ENCODE results near the gene AIG1. TPM values are rescaled to one million over a fixed set of nuclear protein-coding genes. Genes with fewer than 3 reads are reported as not detected.

Gene AIG1
- total RNA-seq, 1 donor from 2014 or later = 29.6 TPM

- intact Hi-C loops (cut with DNase I) = no loop called here
- DNase-seq = no peak
- H3K27ac ChIP-seq = peak overlapping the region; percentile 51
Measured at GRCh38 chr6:143222801-143223231, 162.1 kb downstream of the AIG1 start.

GRCh38 chr6:143223895-143224294, 163.2 kb downstream of the AIG1 start:
- Histone ChIP-seq H3K36me3 (no peaks in the 10 kb centered on the region), H3K27me3 (ENCODE audit: low read depth) (no peaks in the 10 kb centered on the region), H3K27ac (no peak overlapping the region), H3K9me3 (no peaks in the 10 kb centered on the region), H3K4me3 (no peak overlapping the region), H3K4me1 (no peaks in the 10 kb centered on the region)
- ATAC-seq (peak; percentile 54 to 64), DNase-seq (no peak)
- no peak for TF ChIP-seq CTCF (IDR thresholded peaks at IDR 0.05)
- intact Hi-C loops (cut with DNase I) = no loop called here

More at GRCh38 chr6:143222801-143223231, 162.1 kb downstream of the AIG1 start:
- no peak overlapping the region for H3K4me3 ChIP-seq
- TF ChIP-seq CTCF (IDR thresholded peaks at IDR 0.05) = no peak
- H3K9me3 ChIP-seq = no peaks in the 10 kb centered on the region
- H3K4me1 ChIP-seq = no peaks in the 10 kb centered on the region
- no peaks in the 10 kb centered on the region for H3K36me3 ChIP-seq
- ATAC-seq = peak; percentile 36 to 60
- no peaks in the 10 kb centered on the region for H3K27me3 ChIP-seq (ENCODE audit: low read depth)

GRCh38 chr6:143224516-143224915, 163.8 kb downstream of the AIG1 start:
- DNase-seq = no peak
- Histone ChIP-seq H3K27me3 (ENCODE audit: low read depth) (no peaks in the 10 kb centered on the region), H3K4me1 (no peaks in the 10 kb centered on the region), H3K27ac (no peak overlapping the region), H3K36me3 (no peaks in the 10 kb centered on the region), H3K9me3 (no peaks in the 10 kb centered on the region), H3K4me3 (no peak overlapping the region)
- intact Hi-C loops (cut with DNase I) = no loop called here
- no peak for ATAC-seq
- no peak for TF ChIP-seq CTCF (IDR thresholded peaks at IDR 0.05)

GRCh38 chr6:143225929-143226328, 165.2 kb downstream of the AIG1 start:
- intact Hi-C loops (cut with DNase I) = no loop called here
- no peak for TF ChIP-seq CTCF (IDR thresholded peaks at IDR 0.05)
- DNase-seq = no peak
- no peaks in the 10 kb centered on the region for H3K9me3 ChIP-seq
- H3K4me1 ChIP-seq = no peaks in the 10 kb centered on the region
- no peak for ATAC-seq
- no peak overlapping the region for H3K4me3 ChIP-seq
- no peak overlapping the region for H3K27ac ChIP-seq
- H3K36me3 ChIP-seq = no peaks in the 10 kb centered on the region
- no peaks in the 10 kb centered on the region for H3K27me3 ChIP-seq (ENCODE audit: low read depth)

GRCh38 chr6:143227675-143228074, 167.0 kb downstream of the AIG1 start:
- no peak for DNase-seq
- Histone ChIP-seq H3K4me3 (no peak overlapping the region), H3K9me3 (no peaks in the 10 kb centered on the region), H3K27ac (no peak overlapping the region), H3K36me3 (no peaks in the 10 kb centered on the region), H3K4me1 (no peaks in the 10 kb centered on the region), H3K27me3 (ENCODE audit: low read depth) (no peaks in the 10 kb centered on the region)
- ATAC-seq = no peak
- TF ChIP-seq CTCF (IDR thresholded peaks at IDR 0.05) = no peak
- intact Hi-C loops (cut with DNase I) = no loop called here

GRCh38 chr6:143229400-143229799, 168.7 kb downstream of the AIG1 start:
- Histone ChIP-seq H3K27ac (no peak overlapping the region), H3K27me3 (ENCODE audit: low read depth) (no peaks in the 10 kb centered on the region), H3K36me3 (no peaks in the 10 kb centered on the region), H3K4me1 (no peaks in the 10 kb centered on the region), H3K9me3 (no peaks in the 10 kb centered on the region), H3K4me3 (no peak overlapping the region)
- TF ChIP-seq CTCF (IDR thresholded peaks at IDR 0.05) = no peak
- ATAC-seq (no peak), DNase-seq (no peak)
- intact Hi-C loops (cut with DNase I) = no loop called here

All from lower lobe of right lung (tissue), 2 donors.